Trophoblast cell (in vitro differentiated cells and primary cell): ENCODE results near the gene CHCHD3.

Source experiments
- DNase-seq, 2 donors: peaks; one replicate each; pipeline ENCODE4 v3.0.0-alpha.2; 2016
- H2AFZ ChIP-seq: 2 replicates; pipeline ENCODE4 v1.6.1; 2013; ENCODE audit warnings: low read length, moderate library complexity, mild to moderate bottlenecking; ENCODE audit not compliant: insufficient read depth, poor library complexity
- H2AK5ac ChIP-seq: 2 replicates; pipeline ENCODE4 v1.6.1; 2013; ENCODE audit warnings: mild to moderate bottlenecking, low read length
- H2BK120ac ChIP-seq: 2 replicates; pipeline ENCODE4 v1.6.1; 2013; ENCODE audit warnings: low read length, mild to moderate bottlenecking, moderate library complexity; ENCODE audit not compliant: insufficient read depth, poor library complexity
- H2BK12ac ChIP-seq: 2 replicates; pipeline ENCODE4 v1.6.1; 2013; ENCODE audit warnings: mild to moderate bottlenecking, low read length, moderate library complexity
- H2BK5ac ChIP-seq: 2 replicates; pipeline ENCODE4 v1.6.1; 2013; ENCODE audit warnings: low read length, low read depth, moderate library complexity, mild to moderate bottlenecking; ENCODE audit not compliant: poor library complexity
- H3K14ac ChIP-seq: 2 replicates; pipeline ENCODE4 v1.6.1; 2013; ENCODE audit warnings: mild to moderate bottlenecking, low read length
- H3K18ac ChIP-seq: 2 replicates; pipeline ENCODE4 v1.6.1; 2013; ENCODE audit warnings: mild to moderate bottlenecking, low read length
- H3K23ac ChIP-seq: 2 replicates; pipeline ENCODE4 v1.6.1; 2013; ENCODE audit warnings: low read length
- H3K27ac ChIP-seq: 2 replicates; pipeline ENCODE4 v1.5.1; 2013; ENCODE audit warnings: low read depth, mild to moderate bottlenecking, inconsistent platforms, low read length, moderate library complexity
- H3K27me3 ChIP-seq: 2 replicates; pipeline ENCODE4 v1.6.1; 2013; ENCODE audit warnings: inconsistent platforms, mild to moderate bottlenecking, low read length, moderate library complexity; ENCODE audit not compliant: insufficient read depth
- H3K36me3 ChIP-seq, 2 experiments: 1 replicate in 1 of 2; 2 replicates in 1 of 2; pipeline ENCODE4 v1.6.1; 2013; ENCODE audit warnings: low read length in 2 of 2, mild to moderate bottlenecking in 2 of 2, moderate library complexity in 1 of 2; ENCODE audit not compliant: insufficient read depth in 2 of 2, control insufficient read depth in 1 of 2
- H3K4ac ChIP-seq: 2 replicates; pipeline ENCODE4 v1.6.1; 2013; ENCODE audit warnings: low read depth, mild to moderate bottlenecking, low read length, moderate library complexity
- H3K4me1 ChIP-seq, 2 experiments: 1 replicate in 1 of 2; 2 replicates in 1 of 2; pipeline ENCODE4 v1.6.1; 2013; ENCODE audit warnings: low read length in 2 of 2, mild to moderate bottlenecking in 2 of 2, moderate library complexity in 1 of 2; ENCODE audit not compliant: insufficient read depth in 2 of 2, control insufficient read depth in 1 of 2
- H3K4me2 ChIP-seq: 2 replicates; pipeline ENCODE4 v1.6.1; 2013; ENCODE audit warnings: inconsistent platforms, mild to moderate bottlenecking, low read length, moderate library complexity
- H3K4me3 ChIP-seq: 2 replicates; pipeline ENCODE4 v1.5.1; 2013; ENCODE audit warnings: mild to moderate bottlenecking, low read depth, low read length, inconsistent platforms
- H3K79me1 ChIP-seq: one replicate; pipeline ENCODE4 v1.6.1; 2013; ENCODE audit warnings: low read length
- H3K79me2 ChIP-seq: 2 replicates; pipeline ENCODE4 v1.6.1; 2013; ENCODE audit warnings: low read length, mild to moderate bottlenecking; ENCODE audit not compliant: control insufficient read depth, insufficient read depth, poor library complexity
- H3K9ac ChIP-seq: 2 replicates; pipeline ENCODE4 v1.6.1; 2013; ENCODE audit warnings: mild to moderate bottlenecking, low read length
- H3K9me3 ChIP-seq: 2 replicates; pipeline ENCODE4 v1.6.1; 2013; ENCODE audit warnings: low read depth, mild to moderate bottlenecking, control low read depth, inconsistent platforms, low read length; ENCODE audit not compliant: insufficient read depth
- H4K12ac ChIP-seq: 2 replicates; pipeline ENCODE4 v1.6.1; 2013; ENCODE audit warnings: low read depth, mild to moderate bottlenecking, low read length, moderate library complexity
- H4K8ac ChIP-seq: 2 replicates; pipeline ENCODE4 v1.6.1; 2013; ENCODE audit warnings: low read depth, mild to moderate bottlenecking, low read length, moderate library complexity
- H4K91ac ChIP-seq: one replicate; pipeline ENCODE4 v1.6.1; 2013; ENCODE audit warnings: low read depth, mild to moderate bottlenecking, low read length, moderate library complexity
- WGBS: extraction: QIAGEN DNeasy Blood & Tissue Kit; methylation state at CpG from one replicate; pipeline ENCODE4 v1.1.7; 2013; ENCODE audit warnings: missing lambda C conversion rate; ENCODE audit not compliant: insufficient read length, insufficient coverage; ENCODE audit errors: extremely low coverage; 5-methylcytosine and 5-hydroxymethylcytosine counted together

Gene CHCHD3

GRCh38 chr7:132891554-132891953 is 190.3 kb downstream of the CHCHD3 start:
- no CpG with 5 or more reads among the region's 3 CpGs for WGBS
- no peak overlapping the region for H3K4ac ChIP-seq
- peaks cover 0 to 5% of the 10 kb centered on the region in 2 experiments for H3K36me3 ChIP-seq
- no peaks in the 10 kb centered on the region for H3K79me2 ChIP-seq
- peaks cover 0 to 4% of the 10 kb centered on the region in 2 experiments for H3K4me1 ChIP-seq
- H4K8ac ChIP-seq, result no peak overlapping the region
- H4K91ac ChIP-seq, result no peak overlapping the region
- H2BK12ac ChIP-seq, result no peak overlapping the region
- no peak overlapping the region for H2AFZ ChIP-seq
- no peak overlapping the region for H3K18ac ChIP-seq
- H2BK120ac ChIP-seq, result no peak overlapping the region
- H3K4me3 ChIP-seq, result no peak overlapping the region
- DNase-seq, result no peak
- no peak overlapping the region for H3K14ac ChIP-seq
- H3K27me3 ChIP-seq, result no peaks in the 10 kb centered on the region
- H4K12ac ChIP-seq, result no peak overlapping the region
- H3K9me3 ChIP-seq, result peaks cover 4% of the 10 kb centered on the region
- no peak overlapping the region for H3K23ac ChIP-seq
- H3K27ac ChIP-seq, result no peak overlapping the region
- no peak overlapping the region for H3K4me2 ChIP-seq
- no peak overlapping the region for H3K9ac ChIP-seq
- H3K79me1 ChIP-seq, result no peaks in the 10 kb centered on the region
- H2BK5ac ChIP-seq, result no peak overlapping the region
- H2AK5ac ChIP-seq, result no peak overlapping the region

- H4K8ac ChIP-seq, result no peak overlapping the region
- no peaks in the 10 kb centered on the region for H3K79me1 ChIP-seq
- no peak overlapping the region for H2BK5ac ChIP-seq
- no peaks in the 10 kb centered on the region for H3K9me3 ChIP-seq
- H3K4me1 ChIP-seq, result no peaks in the 10 kb centered on the region
- no peak overlapping the region for H2BK120ac ChIP-seq
- no peak overlapping the region for H3K4me3 ChIP-seq
- H3K9ac ChIP-seq, result no peak overlapping the region
- H3K27me3 ChIP-seq, result no peaks in the 10 kb centered on the region
- no peak overlapping the region for H3K14ac ChIP-seq
- H3K18ac ChIP-seq, result no peak overlapping the region
- H4K91ac ChIP-seq, result no peak overlapping the region
- H3K27ac ChIP-seq, result no peak overlapping the region
- H2AK5ac ChIP-seq, result no peak overlapping the region
- no CpG with 5 or more reads among the region's 2 CpGs for WGBS
- H2BK12ac ChIP-seq, result no peak overlapping the region
- no peak overlapping the region for H4K12ac ChIP-seq
- H3K4ac ChIP-seq, result no peak overlapping the region
- H3K36me3 ChIP-seq, result no peaks in the 10 kb centered on the region
- no peak for DNase-seq
- no peaks in the 10 kb centered on the region for H3K79me2 ChIP-seq
- no peak overlapping the region for H3K23ac ChIP-seq
- no peak overlapping the region for H2AFZ ChIP-seq
- H3K4me2 ChIP-seq, result no peak overlapping the region
These were observed 199.0 kb downstream of the CHCHD3 start for GRCh38 chr7:132882714-132883428.

GRCh38 chr7:132881317-132881716 is 200.6 kb downstream of the CHCHD3 start:
- H4K8ac ChIP-seq, result no peak overlapping the region
- no peak overlapping the region for H3K27ac ChIP-seq
- H4K91ac ChIP-seq, result no peak overlapping the region
- no peaks in the 10 kb centered on the region for H3K9me3 ChIP-seq
- H3K23ac ChIP-seq, result no peak overlapping the region
- no peak overlapping the region for H3K4me2 ChIP-seq
- H3K4ac ChIP-seq, result no peak overlapping the region
- no peaks in the 10 kb centered on the region for H3K4me1 ChIP-seq
- no peak overlapping the region for H3K9ac ChIP-seq
- H2AFZ ChIP-seq, result no peak overlapping the region
- no peak overlapping the region for H2BK5ac ChIP-seq
- no CpG with 5 or more reads among the region's 3 CpGs for WGBS
- H3K27me3 ChIP-seq, result no peaks in the 10 kb centered on the region
- H3K79me1 ChIP-seq, result no peaks in the 10 kb centered on the region
- no peak overlapping the region for H3K4me3 ChIP-seq
- no peak overlapping the region for H4K12ac ChIP-seq
- H2BK120ac ChIP-seq, result no peak overlapping the region
- H3K18ac ChIP-seq, result no peak overlapping the region
- no peaks in the 10 kb centered on the region for H3K36me3 ChIP-seq
- H3K79me2 ChIP-seq, result no peaks in the 10 kb centered on the region
- DNase-seq, result no peak
- no peak overlapping the region for H2AK5ac ChIP-seq
- H2BK12ac ChIP-seq, result no peak overlapping the region
- H3K14ac ChIP-seq, result no peak overlapping the region

- H4K8ac ChIP-seq, result no peak overlapping the region
- H3K36me3 ChIP-seq, result no peaks in the 10 kb centered on the region
- H2BK12ac ChIP-seq, result no peak overlapping the region
- H4K91ac ChIP-seq, result no peak overlapping the region
- no peak overlapping the region for H3K4me2 ChIP-seq
- no peak overlapping the region for H2AK5ac ChIP-seq
- no peak overlapping the region for H3K27ac ChIP-seq
- H3K27me3 ChIP-seq, result no peaks in the 10 kb centered on the region
- WGBS, result no CpG with 5 or more reads among the region's 7 CpGs
- no peak for DNase-seq
- no peak overlapping the region for H3K4me3 ChIP-seq
- no peaks in the 10 kb centered on the region for H3K79me2 ChIP-seq
- no peak overlapping the region for H2BK5ac ChIP-seq
- no peak overlapping the region for H3K23ac ChIP-seq
- no peak overlapping the region for H3K4ac ChIP-seq
- no peak overlapping the region for H2BK120ac ChIP-seq
- no peaks in the 10 kb centered on the region for H3K4me1 ChIP-seq
- no peak overlapping the region for H3K18ac ChIP-seq
- H3K9ac ChIP-seq, result no peak overlapping the region
- no peaks in the 10 kb centered on the region for H3K9me3 ChIP-seq
- no peak overlapping the region for H3K14ac ChIP-seq
- no peaks in the 10 kb centered on the region for H3K79me1 ChIP-seq
- no peak overlapping the region for H2AFZ ChIP-seq
- H4K12ac ChIP-seq, result no peak overlapping the region
These were observed 202.3 kb downstream of the CHCHD3 start for GRCh38 chr7:132879579-132879978.
